Measurements from ENCODE around the gene FCER2.
"Not testable (repeated sequence)": the region's sequence is repeated elsewhere in the genome, so short reads cannot be mapped to it uniquely, and the experiment has no call there.

The FCER2 gene

GRCh38 chr19:7645163-7645562 is 56.8 kb downstream of the FCER2 start:
- DNase-seq = no peak

- no peak for DNase-seq
Measured at GRCh38 chr19:7644550-7644877, 57.4 kb downstream of the FCER2 start.

GRCh38 chr19:7643629-7644549 is 58.0 kb downstream of the FCER2 start:
- DNase-seq = not testable (repeated sequence)

- DNase-seq = no peak
Measured at GRCh38 chr19:7643031-7643415, 58.9 kb downstream of the FCER2 start.

GRCh38 chr19:7642295-7643030 is 59.5 kb downstream of the FCER2 start:
- DNase-seq = no peak

- DNase-seq = no peak
Measured at GRCh38 chr19:7641290-7642276, 60.3 kb downstream of the FCER2 start.

- no peak for DNase-seq
Measured at GRCh38 chr19:7640803-7641202, 61.1 kb downstream of the FCER2 start.

- no peak for DNase-seq
Measured at GRCh38 chr19:7639863-7640348, 62.0 kb downstream of the FCER2 start.

- no peak for DNase-seq
Measured at GRCh38 chr19:7638802-7639465, 63.0 kb downstream of the FCER2 start.
